ENCODE data around the gene MTHFD2. TPM values are rescaled to one million over a fixed set of nuclear protein-coding genes. Genes with fewer than 3 reads are reported as not detected.

The MTHFD2 gene
- total RNA-seq, 4 donors from 2014 or later = 13.2 to 57.7 (median 25.7) TPM

GRCh38 chr2:74262681-74263080 lies 64.3 kb downstream of the MTHFD2 start:
- no peak overlapping the region for H3K4me3 ChIP-seq

GRCh38 chr2:74264281-74264680 lies 65.9 kb downstream of the MTHFD2 start:
- no peak overlapping the region for H3K4me3 ChIP-seq
- peaks cover 0 to 59% (median 0%) of the 10 kb centered on the region in 3 donors for H3K36me3 ChIP-seq
- no peak overlapping the region for H3K27ac ChIP-seq
- TF ChIP-seq CTCF (IDR thresholded peaks at IDR 0.05) (no peak), EP300 (IDR thresholded peaks at IDR 0.05) (no peak), POLR2A (IDR thresholded peaks at IDR 0.05) (no peak)
- no peak for DNase-seq (ENCODE audit: low spot score in 2 of 2)
- WGBS, 2 donors = 28 to 65% methylated on average over 1 of the region's 1 CpG
- H3K9me3 ChIP-seq = no peaks in the 10 kb centered on the region
- no peaks in the 10 kb centered on the region for H3K4me1 ChIP-seq
- H3K27me3 ChIP-seq = no peaks in the 10 kb centered on the region

More at GRCh38 chr2:74262681-74263080, 64.3 kb downstream of the MTHFD2 start:
- no peak overlapping the region for H3K27ac ChIP-seq
- no peaks in the 10 kb centered on the region for H3K4me1 ChIP-seq
- no peaks in the 10 kb centered on the region for H3K9me3 ChIP-seq
- H3K27me3 ChIP-seq = no peaks in the 10 kb centered on the region
- 94 to 99% methylated on average over 6 of the region's 6 CpGs for WGBS, 2 donors
- peaks cover 0 to 72% (median 0%) of the 10 kb centered on the region in 3 donors for H3K36me3 ChIP-seq
- TF ChIP-seq EP300 (IDR thresholded peaks at IDR 0.05) (no peak), POLR2A (IDR thresholded peaks at IDR 0.05) (no peak), CTCF (IDR thresholded peaks at IDR 0.05) (no peak)
- no peak for DNase-seq (ENCODE audit: low spot score in 2 of 2)

- Histone ChIP-seq H3K9me3 (no peaks in the 10 kb centered on the region), H3K4me1 (no peaks in the 10 kb centered on the region), H3K27ac (no peak overlapping the region), H3K27me3 (no peaks in the 10 kb centered on the region), H3K36me3 (peaks cover 0 to 42% (median 0%) of the 10 kb centered on the region in 3 donors), H3K4me3 (no peak overlapping the region)
- DNase-seq (ENCODE audit: low spot score in 2 of 2) = no peak
- TF ChIP-seq CTCF (IDR thresholded peaks at IDR 0.05) (no peak), POLR2A (IDR thresholded peaks at IDR 0.05) (no peak), EP300 (IDR thresholded peaks at IDR 0.05) (no peak)
- 34 to 46% methylated on average over 4 of the region's 4 CpGs for WGBS, 2 donors
Observed at GRCh38 chr2:74267068-74267467, 68.7 kb downstream of the MTHFD2 start.

Other genes with a start within 250 kb of the MTHFD2 start
- 10 to 100 TPM in 1 of 4 donors, 1 to 10 TPM in 3; 4.3 to 14.1 (median 6.6) TPM for gene TET3, start 213.7 kb upstream of the MTHFD2 start, total RNA-seq
- gene BOLA3, start 50.7 kb upstream of the MTHFD2 start, total RNA-seq = 10 to 100 TPM; 23.2 to 39.5 (median 25.8) TPM
- 10 to 100 TPM; 55.3 to 69.9 (median 60.2) TPM for gene MOB1A, start 19.7 kb upstream of the MTHFD2 start, total RNA-seq
- gene SLC4A5, start 144.8 kb downstream of the MTHFD2 start, total RNA-seq = 10 to 100 TPM in 1 of 4 donors, 1 to 10 TPM in 3; 4.2 to 22.9 (median 9.5) TPM
- gene DCTN1, start 181.7 kb downstream of the MTHFD2 start, total RNA-seq = 100 to 1,000 TPM; 122 to 157 (median 140) TPM
- gene C2orf81, start 223.0 kb downstream of the MTHFD2 start, total RNA-seq = 10 to 100 TPM in 1 of 4 donors, 1 to 10 TPM in 3; 4.5 to 14.4 (median 5.3) TPM
- 10 to 100 TPM in 3 of 4 donors, 1 to 10 TPM in 1; 9.6 to 25.2 (median 18.5) TPM for gene WDR54, start 223.1 kb downstream of the MTHFD2 start, total RNA-seq
- gene RTKN, start 243.3 kb downstream of the MTHFD2 start, total RNA-seq = 10 to 100 TPM; 83.4 to 93.1 (median 87.1) TPM

Measured in tibial nerve (tissue), 4 donors.